HepG2 (cell line): ENCODE data around the gene ZNF444. TPM values are rescaled to one million over a fixed set of nuclear protein-coding genes. Genes with fewer than 3 reads are reported as not detected.

Experiments used
- AGO1 ChIP-seq: fragments of 200-400 bp; formaldehyde crosslinking; IDR thresholded peaks from 2 replicates; pipeline ENCODE4 v1.6.1; 2017; ENCODE audit warnings: mild to moderate bottlenecking, low read depth, low read length, moderate library complexity; ENCODE audit not compliant: poor library complexity, severe bottlenecking
- FOXA1 ChIP-seq, 2 experiments: fragments of 450-650 bp in 1 of 2; sonication (generic) in 1 of 2; formaldehyde crosslinking in 1 of 2; IDR thresholded peaks; 2 replicates each; pipeline versions ENCODE4 v1.4.0 to v1.6.1; 2016 to 2020; ENCODE audit warnings: missing genetic modification reagents in 1 of 2
- GATAD1 ChIP-seq: IDR thresholded peaks from 2 replicates; pipeline ENCODE4 v1.6.1; 2016; ENCODE audit warnings: missing genetic modification reagents, missing compliant biosample characterization
- HOXA3 ChIP-seq: sonication (generic); formaldehyde crosslinking; IDR thresholded peaks from 2 replicates; pipeline ENCODE4 v1.5.0; 2020; ENCODE audit warnings: missing genetic modification reagents
- ISL2 ChIP-seq: sonication (generic); formaldehyde crosslinking; IDR thresholded peaks from 2 replicates; pipeline ENCODE4 v1.5.0; 2020; ENCODE audit warnings: missing genetic modification reagents
- KDM3A ChIP-seq: IDR thresholded peaks from 2 replicates; pipeline ENCODE4 v1.6.1; 2018; ENCODE audit warnings: low read depth, missing compliant biosample characterization
- NFIC ChIP-seq: IDR thresholded peaks from 2 replicates; pipeline ENCODE4 v1.6.1; 2012; ENCODE audit warnings: mild to moderate bottlenecking, low read length, inconsistent platforms
- PHF21A ChIP-seq: sonication (generic); formaldehyde crosslinking; IDR thresholded peaks from 2 replicates; pipeline ENCODE4 v1.5.0; 2020; ENCODE audit warnings: mild to moderate bottlenecking, missing genetic modification reagents
- PLRG1 ChIP-seq: fragments of 450-650 bp; conservative IDR thresholded peaks from 2 replicates; pipeline ENCODE4 v1.6.1; 2016
- SMARCE1 ChIP-seq: fragments of 450-650 bp; IDR thresholded peaks from 2 replicates; pipeline ENCODE4 v1.6.1; 2017; ENCODE audit warnings: borderline replicate concordance
- SSRP1 ChIP-seq: IDR thresholded peaks from 2 replicates; pipeline ENCODE4 v1.6.1; 2016; ENCODE audit warnings: control low read depth
- ZNF10 ChIP-seq: sonication (generic); formaldehyde crosslinking; IDR thresholded peaks from 2 replicates; pipeline ENCODE4 v1.4.0; 2020; ENCODE audit warnings: mild to moderate bottlenecking, low read depth, missing genetic modification reagents, borderline replicate concordance
- ZNF205 ChIP-seq: IDR thresholded peaks from 2 replicates; pipeline ENCODE4 v1.6.1; 2018; ENCODE audit warnings: missing biosample characterization, missing genetic modification reagents
- ZNF282 ChIP-seq: fragments of 450-650 bp; IDR thresholded peaks from 2 replicates; pipeline ENCODE4 v1.6.1; 2018; ENCODE audit not compliant: partially characterized antibody
- ZNF629 ChIP-seq: sonication (generic); formaldehyde crosslinking; conservative IDR thresholded peaks from 2 replicates; pipeline ENCODE4 v1.5.0; 2020; ENCODE audit warnings: missing genetic modification reagents
- ZNF7 ChIP-seq: IDR thresholded peaks from 2 replicates; pipeline ENCODE4 v1.6.1; 2016; ENCODE audit warnings: missing biosample characterization, missing genetic modification reagents
- ZNF768 ChIP-seq: sonication (generic); formaldehyde crosslinking; IDR thresholded peaks from 2 replicates; pipeline ENCODE4 v1.4.0; 2020; ENCODE audit warnings: missing genetic modification reagents
- polyA plus RNA-seq, 8 experiments: library from polyadenylated mRNA; depleted of rRNA in 3 of 8; stranded (reverse) in 7 of 8; unstranded in 1 of 8; fragments of >200 nt; fragmentation: Illumina TruSeq in 4 of 8; extraction: Trizol in 4 of 8; gene quantifications; 2 replicates each; pipeline versions ENCODE4 v1.2.1 to v1.2.3, GENCODE V29; 2011 to 2016; ENCODE audit warnings: low read depth in 4 of 8, missing spikeins in 1 of 8, mixed read lengths in 1 of 8; ENCODE audit not compliant: insufficient read depth in 1 of 8
- total RNA-seq, 5 experiments: library from RNA; depleted of rRNA; stranded (reverse); fragments of >200 nt; fragmentation: Illumina TruSeq; extraction: Trizol; gene quantifications; 2 replicates each; pipeline ENCODE4 v1.2.3, GENCODE V29; 2016; ENCODE audit warnings: low read depth in 1 of 5
- TF ChIP-seq, protein P1 (sequence below): sonication (generic); formaldehyde crosslinking; IDR thresholded peaks from 2 replicates; pipeline ENCODE4 v1.5.1; 2020; ENCODE audit warnings: missing genetic modification reagents, mild to moderate bottlenecking, borderline replicate concordance
- TF ChIP-seq, protein P2 (sequence below): conservative IDR thresholded peaks from 2 replicates; pipeline ENCODE4 v1.6.1; 2018; ENCODE audit warnings: missing genetic modification reagents
- TF ChIP-seq, protein P3 (sequence below): sonication (generic); formaldehyde crosslinking; IDR thresholded peaks from 2 replicates; pipeline ENCODE4; 2020; ENCODE audit warnings: missing genetic modification reagents, mild to moderate bottlenecking, borderline replicate concordance
- TF ChIP-seq, protein P4 (sequence below): sonication (generic); formaldehyde crosslinking; IDR thresholded peaks from 2 replicates; pipeline ENCODE4 v1.4.0; 2020; ENCODE audit warnings: low read depth, missing genetic modification reagents

The ZNF444 gene
- total and polyA plus RNA-seq, 2 of the 13 experiments (the other 11 are each of a cell fraction or from before 2014, with no cell fraction given), result 27.4 to 30.3 TPM

DNA sequence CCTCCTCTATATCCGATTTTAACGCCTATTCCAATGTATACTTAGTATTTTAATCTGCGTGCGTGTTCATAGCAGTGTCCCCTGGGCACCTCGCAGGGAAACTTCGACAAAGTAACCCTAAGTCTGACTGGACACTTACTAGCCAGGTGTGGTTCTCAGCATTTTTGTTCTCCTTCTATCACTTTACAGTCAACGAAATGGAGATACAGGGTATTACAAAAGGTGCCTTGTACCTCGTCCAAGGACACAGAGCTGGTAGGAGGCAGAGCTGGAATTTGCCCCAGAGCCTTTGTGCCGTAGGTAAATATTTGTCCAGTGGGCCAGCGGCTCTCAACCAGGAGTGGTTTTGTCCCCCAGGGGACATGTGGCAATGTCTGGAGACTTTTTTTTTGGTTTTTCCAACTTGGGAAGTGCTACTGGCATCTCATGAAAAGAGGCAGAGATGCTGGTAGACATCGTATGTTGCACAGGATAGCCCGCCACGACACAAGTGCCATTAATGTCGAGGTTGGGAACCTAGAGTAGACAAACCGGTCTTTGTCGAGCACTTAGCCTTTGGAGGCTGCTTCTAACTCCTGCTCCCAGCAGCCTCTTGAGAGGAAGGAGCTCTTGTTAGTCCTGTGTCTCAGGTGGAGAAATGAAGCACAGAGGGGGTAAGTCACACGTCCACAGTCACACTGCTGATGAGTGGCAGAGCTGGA is 1.1 kb downstream of the ZNF444 start (continued):
- TF ChIP-seq, protein P1, sequence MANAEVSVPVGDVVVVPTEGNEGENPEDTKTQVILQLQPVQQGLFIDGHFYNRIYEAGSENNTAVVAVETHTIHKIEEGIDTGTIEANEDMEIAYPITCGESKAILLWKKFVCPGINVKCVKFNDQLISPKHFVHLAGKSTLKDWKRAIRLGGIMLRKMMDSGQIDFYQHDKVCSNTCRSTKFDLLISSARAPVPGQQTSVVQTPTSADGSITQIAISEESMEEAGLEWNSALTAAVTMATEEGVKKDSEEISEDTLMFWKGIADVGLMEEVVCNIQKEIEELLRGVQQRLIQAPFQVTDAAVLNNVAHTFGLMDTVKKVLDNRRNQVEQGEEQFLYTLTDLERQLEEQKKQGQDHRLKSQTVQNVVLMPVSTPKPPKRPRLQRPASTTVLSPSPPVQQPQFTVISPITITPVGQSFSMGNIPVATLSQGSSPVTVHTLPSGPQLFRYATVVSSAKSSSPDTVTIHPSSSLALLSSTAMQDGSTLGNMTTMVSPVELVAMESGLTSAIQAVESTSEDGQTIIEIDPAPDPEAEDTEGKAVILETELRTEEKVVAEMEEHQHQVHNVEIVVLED (CRISPR knock-in tag), result peak; percentile 15; the same call in 1 of the 2 replicates
- TF ChIP-seq, protein P2, sequence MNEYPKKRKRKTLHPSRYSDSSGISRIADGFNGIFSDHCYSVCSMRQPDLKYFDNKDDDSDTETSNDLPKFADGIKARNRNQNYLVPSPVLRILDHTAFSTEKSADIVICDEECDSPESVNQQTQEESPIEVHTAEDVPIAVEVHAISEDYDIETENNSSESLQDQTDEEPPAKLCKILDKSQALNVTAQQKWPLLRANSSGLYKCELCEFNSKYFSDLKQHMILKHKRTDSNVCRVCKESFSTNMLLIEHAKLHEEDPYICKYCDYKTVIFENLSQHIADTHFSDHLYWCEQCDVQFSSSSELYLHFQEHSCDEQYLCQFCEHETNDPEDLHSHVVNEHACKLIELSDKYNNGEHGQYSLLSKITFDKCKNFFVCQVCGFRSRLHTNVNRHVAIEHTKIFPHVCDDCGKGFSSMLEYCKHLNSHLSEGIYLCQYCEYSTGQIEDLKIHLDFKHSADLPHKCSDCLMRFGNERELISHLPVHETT, result peak; percentile 75; the same call in 1 of the 2 replicates
- TF ChIP-seq AGO1, result no peak
- peak; percentile 86 for TF ChIP-seq ISL2
- no peak for TF ChIP-seq ZNF10 (CRISPR knock-in tag)
- no peak; the same call in none of the 2 replicates for TF ChIP-seq SSRP1
- no peak for TF ChIP-seq FOXA1 (IDR thresholded peaks at IDR 0.05)
- TF ChIP-seq FOXA1 (CRISPR knock-in tag; IDR thresholded peaks at IDR 0.05), result peak; percentile 91
- peak; percentile 72; the same call in 1 of the 2 replicates for TF ChIP-seq ZNF205
- TF ChIP-seq, protein P3, sequence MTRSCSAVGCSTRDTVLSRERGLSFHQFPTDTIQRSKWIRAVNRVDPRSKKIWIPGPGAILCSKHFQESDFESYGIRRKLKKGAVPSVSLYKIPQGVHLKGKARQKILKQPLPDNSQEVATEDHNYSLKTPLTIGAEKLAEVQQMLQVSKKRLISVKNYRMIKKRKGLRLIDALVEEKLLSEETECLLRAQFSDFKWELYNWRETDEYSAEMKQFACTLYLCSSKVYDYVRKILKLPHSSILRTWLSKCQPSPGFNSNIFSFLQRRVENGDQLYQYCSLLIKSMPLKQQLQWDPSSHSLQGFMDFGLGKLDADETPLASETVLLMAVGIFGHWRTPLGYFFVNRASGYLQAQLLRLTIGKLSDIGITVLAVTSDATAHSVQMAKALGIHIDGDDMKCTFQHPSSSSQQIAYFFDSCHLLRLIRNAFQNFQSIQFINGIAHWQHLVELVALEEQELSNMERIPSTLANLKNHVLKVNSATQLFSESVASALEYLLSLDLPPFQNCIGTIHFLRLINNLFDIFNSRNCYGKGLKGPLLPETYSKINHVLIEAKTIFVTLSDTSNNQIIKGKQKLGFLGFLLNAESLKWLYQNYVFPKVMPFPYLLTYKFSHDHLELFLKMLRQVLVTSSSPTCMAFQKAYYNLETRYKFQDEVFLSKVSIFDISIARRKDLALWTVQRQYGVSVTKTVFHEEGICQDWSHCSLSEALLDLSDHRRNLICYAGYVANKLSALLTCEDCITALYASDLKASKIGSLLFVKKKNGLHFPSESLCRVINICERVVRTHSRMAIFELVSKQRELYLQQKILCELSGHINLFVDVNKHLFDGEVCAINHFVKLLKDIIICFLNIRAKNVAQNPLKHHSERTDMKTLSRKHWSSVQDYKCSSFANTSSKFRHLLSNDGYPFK (CRISPR knock-in tag), result 0 out of 2 replicates have a peak, but pooled peaks have one; percentile 36
- TF ChIP-seq, protein P4, sequence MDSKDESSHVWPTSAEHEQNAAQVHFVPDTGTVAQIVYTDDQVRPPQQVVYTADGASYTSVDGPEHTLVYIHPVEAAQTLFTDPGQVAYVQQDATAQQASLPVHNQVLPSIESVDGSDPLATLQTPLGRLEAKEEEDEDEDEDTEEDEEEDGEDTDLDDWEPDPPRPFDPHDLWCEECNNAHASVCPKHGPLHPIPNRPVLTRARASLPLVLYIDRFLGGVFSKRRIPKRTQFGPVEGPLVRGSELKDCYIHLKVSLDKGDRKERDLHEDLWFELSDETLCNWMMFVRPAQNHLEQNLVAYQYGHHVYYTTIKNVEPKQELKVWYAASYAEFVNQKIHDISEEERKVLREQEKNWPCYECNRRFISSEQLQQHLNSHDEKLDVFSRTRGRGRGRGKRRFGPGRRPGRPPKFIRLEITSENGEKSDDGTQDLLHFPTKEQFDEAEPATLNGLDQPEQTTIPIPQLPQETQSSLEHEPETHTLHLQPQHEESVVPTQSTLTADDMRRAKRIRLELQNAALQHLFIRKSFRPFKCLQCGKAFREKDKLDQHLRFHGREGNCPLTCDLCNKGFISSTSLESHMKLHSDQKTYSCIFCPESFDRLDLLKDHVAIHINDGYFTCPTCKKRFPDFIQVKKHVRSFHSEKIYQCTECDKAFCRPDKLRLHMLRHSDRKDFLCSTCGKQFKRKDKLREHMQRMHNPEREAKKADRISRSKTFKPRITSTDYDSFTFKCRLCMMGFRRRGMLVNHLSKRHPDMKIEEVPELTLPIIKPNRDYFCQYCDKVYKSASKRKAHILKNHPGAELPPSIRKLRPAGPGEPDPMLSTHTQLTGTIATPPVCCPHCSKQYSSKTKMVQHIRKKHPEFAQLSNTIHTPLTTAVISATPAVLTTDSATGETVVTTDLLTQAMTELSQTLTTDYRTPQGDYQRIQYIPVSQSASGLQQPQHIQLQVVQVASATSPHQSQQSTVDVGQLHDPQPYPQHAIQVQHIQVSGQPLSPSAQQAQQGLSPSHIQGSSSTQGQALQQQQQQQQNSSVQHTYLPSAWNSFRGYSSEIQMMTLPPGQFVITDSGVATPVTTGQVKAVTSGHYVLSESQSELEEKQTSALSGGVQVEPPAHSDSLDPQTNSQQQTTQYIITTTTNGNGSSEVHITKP (CRISPR knock-in tag), result peak; percentile 73; the same call in 1 of the 2 replicates
- peak; percentile 86 for TF ChIP-seq PHF21A (CRISPR knock-in tag)
- peak; percentile 71; the same call in 1 of the 2 replicates for TF ChIP-seq HOXA3 (CRISPR knock-in tag)
- TF ChIP-seq KDM3A (CRISPR knock-in tag), result peak; percentile 71; the same call in 1 of the 2 replicates
- TF ChIP-seq SMARCE1, result no peak
- TF ChIP-seq NFIC, result peak; percentile 82
- TF ChIP-seq ZNF629, result peak; percentile 54
- peak; percentile 63 for TF ChIP-seq ZNF768 (CRISPR knock-in tag)
- TF ChIP-seq ZNF7 (CRISPR knock-in tag), result peak; percentile 48; the same call in 1 of the 2 replicates
- TF ChIP-seq GATAD1 (CRISPR knock-in tag), result 0 out of 2 replicates have a peak, but pooled peaks have one; percentile 45
- TF ChIP-seq PLRG1, result no peak
- TF ChIP-seq ZNF282, result no peak
